Measurements from ENCODE around the gene DIS3L2.

Gene DIS3L2

GRCh38 chr2:232250246-232251175, 289.0 kb downstream of the DIS3L2 start:
- DNase-seq (ENCODE audit: low read depth in 1 of 2, low spot score in 1 of 2): no peak

- no peak for DNase-seq (ENCODE audit: low read depth in 1 of 2, low spot score in 1 of 2)
These were observed 293.5 kb downstream of the DIS3L2 start for GRCh38 chr2:232255033-232255432.

- no peak for DNase-seq (ENCODE audit: low read depth in 1 of 2, low spot score in 1 of 2)
These were observed 298.6 kb downstream of the DIS3L2 start for GRCh38 chr2:232260075-232260474.

- no peak for DNase-seq (ENCODE audit: low read depth in 1 of 2, low spot score in 1 of 2)
These were observed 300.3 kb downstream of the DIS3L2 start for GRCh38 chr2:232261776-232262175.

GRCh38 chr2:232263295-232263694, 301.8 kb downstream of the DIS3L2 start:
- no peak for DNase-seq (ENCODE audit: low read depth in 1 of 2, low spot score in 1 of 2)

- DNase-seq (ENCODE audit: low read depth in 1 of 2, low spot score in 1 of 2): no peak
These were observed 302.6 kb downstream of the DIS3L2 start for GRCh38 chr2:232264081-232264480.

GRCh38 chr2:232265329-232265728, 303.8 kb downstream of the DIS3L2 start:
- no peak for DNase-seq (ENCODE audit: low read depth in 1 of 2, low spot score in 1 of 2)

GRCh38 chr2:232268636-232269165, 307.2 kb downstream of the DIS3L2 start:
- no peak for DNase-seq (ENCODE audit: low read depth in 1 of 2, low spot score in 1 of 2)

GRCh38 chr2:232269867-232270266, 308.4 kb downstream of the DIS3L2 start:
- no peak for DNase-seq (ENCODE audit: low read depth in 1 of 2, low spot score in 1 of 2)

GRCh38 chr2:232273903-232274643, 312.6 kb downstream of the DIS3L2 start:
- no peak for DNase-seq (ENCODE audit: low read depth in 1 of 2, low spot score in 1 of 2)

- no peak for DNase-seq (ENCODE audit: low read depth in 1 of 2, low spot score in 1 of 2)
These were observed 314.2 kb downstream of the DIS3L2 start for GRCh38 chr2:232275670-232276069.

- no peak for DNase-seq (ENCODE audit: low read depth in 1 of 2, low spot score in 1 of 2)
These were observed 314.7 kb downstream of the DIS3L2 start for GRCh38 chr2:232276084-232276732.

GRCh38 chr2:232276733-232277313, 315.3 kb downstream of the DIS3L2 start:
- DNase-seq (ENCODE audit: low read depth in 1 of 2, low spot score in 1 of 2): no peak

GRCh38 chr2:232278534-232278933, 317.0 kb downstream of the DIS3L2 start:
- no peak for DNase-seq (ENCODE audit: low read depth in 1 of 2, low spot score in 1 of 2)

- no peak for DNase-seq (ENCODE audit: low read depth in 1 of 2, low spot score in 1 of 2)
These were observed 318.8 kb downstream of the DIS3L2 start for GRCh38 chr2:232280341-232280740.

GRCh38 chr2:232281858-232282507, 320.5 kb downstream of the DIS3L2 start:
- DNase-seq (ENCODE audit: low read depth in 1 of 2, low spot score in 1 of 2): no peak

GRCh38 chr2:232282508-232283055, 321.1 kb downstream of the DIS3L2 start:
- no peak for DNase-seq (ENCODE audit: low read depth in 1 of 2, low spot score in 1 of 2)

GRCh38 chr2:232286001-232286868, 324.7 kb downstream of the DIS3L2 start:
- DNase-seq (ENCODE audit: low read depth in 1 of 2, low spot score in 1 of 2): no peak

- DNase-seq (ENCODE audit: low read depth in 1 of 2, low spot score in 1 of 2): no peak
These were observed 325.8 kb downstream of the DIS3L2 start for GRCh38 chr2:232287316-232287715.

Measured in stimulated activated CD4-positive, alpha-beta T cell treated with anti-CD3 and anti-CD28 coated beads, Interleukin-15, amount 100 ng/mL, for 1 hour (primary cell).